ENCODE results near the gene GTF2A2.
A peak's percentile ranks its signal among the peaks of the same experiment; 100 is the strongest.
"Not testable (repeated sequence)": the region's sequence is repeated elsewhere in the genome, so short reads cannot be mapped to it uniquely, and the experiment has no call there.

GTF2A2 gene

GRCh38 chr15:59647085-59647484, 10.2 kb downstream of the GTF2A2 start:
- no peak for DNase-seq (ENCODE audit: low read depth in 2 of 2)
- H3K4me3 ChIP-seq (replicated peaks in 1 of 2; ENCODE audit: low read depth in 2 of 2, low read length in 2 of 2), result no peak overlapping the region
- TF ChIP-seq CTCF (IDR thresholded peaks at IDR 0.05; ENCODE audit: low read depth, low read length), result no peak

GRCh38 chr15:59646277-59646676, 11.0 kb downstream of the GTF2A2 start:
- DNase-seq (ENCODE audit: low read depth in 2 of 2), result no peak

GRCh38 chr15:59645812-59646211, 11.5 kb downstream of the GTF2A2 start:
- DNase-seq (ENCODE audit: low read depth in 2 of 2); H3K4me3 ChIP-seq (replicated peaks in 1 of 2; ENCODE audit: low read depth in 2 of 2, low read length in 2 of 2): not testable (repeated sequence)

More at GRCh38 chr15:59646277-59646676, 11.0 kb downstream of the GTF2A2 start:
- no peak overlapping the region for H3K4me3 ChIP-seq (replicated peaks in 1 of 2; ENCODE audit: low read depth in 2 of 2, low read length in 2 of 2)
- TF ChIP-seq CTCF (IDR thresholded peaks at IDR 0.05; ENCODE audit: low read depth, low read length), result no peak

GRCh38 chr15:59644756-59645155, 12.6 kb downstream of the GTF2A2 start:
- peak in 1 of 2 donors; percentile 39 for DNase-seq (ENCODE audit: low read depth in 2 of 2)
- no peak for TF ChIP-seq CTCF (IDR thresholded peaks at IDR 0.05; ENCODE audit: low read depth, low read length)
- no peak overlapping the region for H3K4me3 ChIP-seq (replicated peaks in 1 of 2; ENCODE audit: low read depth in 2 of 2, low read length in 2 of 2)

GRCh38 chr15:59642351-59642750, 15.0 kb downstream of the GTF2A2 start:
- H3K4me3 ChIP-seq (replicated peaks in 1 of 2; ENCODE audit: low read depth in 2 of 2, low read length in 2 of 2), result no peak overlapping the region
- DNase-seq (ENCODE audit: low read depth in 2 of 2), result peak in 1 of 2 donors; percentile 5
- peak; percentile 26 for TF ChIP-seq CTCF (IDR thresholded peaks at IDR 0.05; ENCODE audit: low read depth, low read length)

GRCh38 chr15:59637507-59637906, 19.8 kb downstream of the GTF2A2 start:
- DNase-seq (ENCODE audit: low read depth in 2 of 2); H3K4me3 ChIP-seq (replicated peaks in 1 of 2; ENCODE audit: low read depth in 2 of 2, low read length in 2 of 2): not testable (repeated sequence)

GRCh38 chr15:59636184-59636583, 21.1 kb downstream of the GTF2A2 start:
- TF ChIP-seq CTCF (IDR thresholded peaks at IDR 0.05; ENCODE audit: low read depth, low read length), result no peak
- no peak for DNase-seq (ENCODE audit: low read depth in 2 of 2)
- H3K4me3 ChIP-seq (replicated peaks in 1 of 2; ENCODE audit: low read depth in 2 of 2, low read length in 2 of 2), result no peak overlapping the region

- TF ChIP-seq CTCF (IDR thresholded peaks at IDR 0.05; ENCODE audit: low read depth, low read length), result peak; percentile 47
- DNase-seq (ENCODE audit: low read depth in 2 of 2), result peak; percentile 12 to 18
- H3K4me3 ChIP-seq (replicated peaks in 1 of 2; ENCODE audit: low read depth in 2 of 2, low read length in 2 of 2), result no peak overlapping the region
Observed at GRCh38 chr15:59632714-59633113, 24.6 kb downstream of the GTF2A2 start.
